ENCODE measurements around the gene EIPR1.

DNA sequence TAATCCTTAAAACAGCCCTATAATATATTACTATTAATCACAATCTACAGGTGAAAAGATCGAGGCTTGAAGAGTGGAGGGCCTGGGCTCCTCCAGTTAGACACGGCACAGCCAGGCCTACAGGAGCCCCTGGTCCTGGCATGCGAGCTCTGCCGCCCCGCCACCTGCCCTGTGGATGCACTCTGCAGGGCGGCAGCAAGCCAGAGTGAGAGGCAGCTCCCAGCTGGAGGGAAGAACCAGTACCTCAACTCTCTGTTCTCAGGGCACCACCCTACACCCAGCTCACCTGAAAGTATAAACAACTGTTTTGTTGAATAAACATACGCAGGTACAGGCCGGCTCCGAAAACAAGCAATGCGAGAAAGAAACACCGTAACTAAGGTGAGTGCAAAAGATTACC, 34.6 kb downstream of the EIPR1 start:
- TF ChIP-seq, protein P1, sequence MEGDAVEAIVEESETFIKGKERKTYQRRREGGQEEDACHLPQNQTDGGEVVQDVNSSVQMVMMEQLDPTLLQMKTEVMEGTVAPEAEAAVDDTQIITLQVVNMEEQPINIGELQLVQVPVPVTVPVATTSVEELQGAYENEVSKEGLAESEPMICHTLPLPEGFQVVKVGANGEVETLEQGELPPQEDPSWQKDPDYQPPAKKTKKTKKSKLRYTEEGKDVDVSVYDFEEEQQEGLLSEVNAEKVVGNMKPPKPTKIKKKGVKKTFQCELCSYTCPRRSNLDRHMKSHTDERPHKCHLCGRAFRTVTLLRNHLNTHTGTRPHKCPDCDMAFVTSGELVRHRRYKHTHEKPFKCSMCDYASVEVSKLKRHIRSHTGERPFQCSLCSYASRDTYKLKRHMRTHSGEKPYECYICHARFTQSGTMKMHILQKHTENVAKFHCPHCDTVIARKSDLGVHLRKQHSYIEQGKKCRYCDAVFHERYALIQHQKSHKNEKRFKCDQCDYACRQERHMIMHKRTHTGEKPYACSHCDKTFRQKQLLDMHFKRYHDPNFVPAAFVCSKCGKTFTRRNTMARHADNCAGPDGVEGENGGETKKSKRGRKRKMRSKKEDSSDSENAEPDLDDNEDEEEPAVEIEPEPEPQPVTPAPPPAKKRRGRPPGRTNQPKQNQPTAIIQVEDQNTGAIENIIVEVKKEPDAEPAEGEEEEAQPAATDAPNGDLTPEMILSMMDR (optimal IDR thresholded peaks at IDR 0.05 in 1 of 3, IDR thresholded peaks at IDR 0.05 in 1 of 3, conservative IDR thresholded peaks at IDR 0.05 in 1 of 3; ENCODE audit: extremely low read depth in 1 of 3, insufficient read depth in 2 of 3, low read length in 3 of 3): no peak
- TF ChIP-seq EZH2 (IDR thresholded peaks at IDR 0.05; ENCODE audit: low read length): no peak
